Measurements from ENCODE around the gene UBN1.

DNA sequence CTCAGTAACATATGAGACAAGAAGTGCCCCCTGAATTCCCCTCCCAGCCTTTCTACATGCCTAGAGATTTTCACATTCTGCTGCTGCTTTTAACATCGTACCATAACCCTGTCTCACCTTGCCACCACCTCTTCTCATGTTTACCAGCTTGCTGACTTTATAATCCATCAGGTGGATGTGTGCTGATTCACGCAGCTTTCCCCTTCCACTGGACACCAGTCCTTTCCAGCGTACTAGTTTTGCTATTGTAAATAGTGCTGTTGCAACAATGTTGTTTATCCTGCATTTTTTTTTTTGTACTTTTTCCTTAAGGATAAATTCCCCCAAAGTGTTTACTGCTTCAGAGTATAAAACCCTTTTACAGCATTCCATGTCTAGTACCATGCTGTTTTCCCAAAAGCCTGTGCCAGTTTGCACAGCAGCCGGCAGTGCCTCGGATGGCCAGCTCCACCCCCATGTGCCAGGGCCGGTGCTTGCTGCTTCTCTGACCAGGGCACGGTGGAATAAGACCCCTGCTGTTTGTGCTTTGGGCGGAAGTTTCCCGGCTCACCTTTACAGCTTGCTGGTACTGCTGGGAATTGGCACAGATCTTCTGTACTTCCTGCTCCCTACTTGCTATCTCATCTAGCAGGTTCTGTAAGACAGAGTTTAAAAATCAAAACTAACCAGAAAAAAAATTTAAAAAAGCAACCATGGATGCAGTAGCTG lies 41.3 kb downstream of the UBN1 start:
- no peak for TF ChIP-seq EZH2 (IDR thresholded peaks at IDR 0.05; ENCODE audit: insufficient read depth, low read length)
- TF ChIP-seq, protein P1, sequence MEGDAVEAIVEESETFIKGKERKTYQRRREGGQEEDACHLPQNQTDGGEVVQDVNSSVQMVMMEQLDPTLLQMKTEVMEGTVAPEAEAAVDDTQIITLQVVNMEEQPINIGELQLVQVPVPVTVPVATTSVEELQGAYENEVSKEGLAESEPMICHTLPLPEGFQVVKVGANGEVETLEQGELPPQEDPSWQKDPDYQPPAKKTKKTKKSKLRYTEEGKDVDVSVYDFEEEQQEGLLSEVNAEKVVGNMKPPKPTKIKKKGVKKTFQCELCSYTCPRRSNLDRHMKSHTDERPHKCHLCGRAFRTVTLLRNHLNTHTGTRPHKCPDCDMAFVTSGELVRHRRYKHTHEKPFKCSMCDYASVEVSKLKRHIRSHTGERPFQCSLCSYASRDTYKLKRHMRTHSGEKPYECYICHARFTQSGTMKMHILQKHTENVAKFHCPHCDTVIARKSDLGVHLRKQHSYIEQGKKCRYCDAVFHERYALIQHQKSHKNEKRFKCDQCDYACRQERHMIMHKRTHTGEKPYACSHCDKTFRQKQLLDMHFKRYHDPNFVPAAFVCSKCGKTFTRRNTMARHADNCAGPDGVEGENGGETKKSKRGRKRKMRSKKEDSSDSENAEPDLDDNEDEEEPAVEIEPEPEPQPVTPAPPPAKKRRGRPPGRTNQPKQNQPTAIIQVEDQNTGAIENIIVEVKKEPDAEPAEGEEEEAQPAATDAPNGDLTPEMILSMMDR (IDR thresholded peaks at IDR 0.05; ENCODE audit: insufficient read depth, low read depth, low read length), result no peak
